Smooth muscle cell of bladder (primary cell): ENCODE data around the gene RPL36A. TPM values are rescaled to one million over a fixed set of nuclear protein-coding genes. Genes with fewer than 3 reads are reported as not detected.

Experiments used
- total RNA-seq: library from RNA; depleted of rRNA; stranded (reverse); fragments of >200 nt; gene quantifications from 2 replicates; pipeline ENCODE4 v1.2.3, GENCODE V29; 2014

The RPL36A gene
- total RNA-seq, result 507 and 859 TPM in 2 replicates

DNA sequence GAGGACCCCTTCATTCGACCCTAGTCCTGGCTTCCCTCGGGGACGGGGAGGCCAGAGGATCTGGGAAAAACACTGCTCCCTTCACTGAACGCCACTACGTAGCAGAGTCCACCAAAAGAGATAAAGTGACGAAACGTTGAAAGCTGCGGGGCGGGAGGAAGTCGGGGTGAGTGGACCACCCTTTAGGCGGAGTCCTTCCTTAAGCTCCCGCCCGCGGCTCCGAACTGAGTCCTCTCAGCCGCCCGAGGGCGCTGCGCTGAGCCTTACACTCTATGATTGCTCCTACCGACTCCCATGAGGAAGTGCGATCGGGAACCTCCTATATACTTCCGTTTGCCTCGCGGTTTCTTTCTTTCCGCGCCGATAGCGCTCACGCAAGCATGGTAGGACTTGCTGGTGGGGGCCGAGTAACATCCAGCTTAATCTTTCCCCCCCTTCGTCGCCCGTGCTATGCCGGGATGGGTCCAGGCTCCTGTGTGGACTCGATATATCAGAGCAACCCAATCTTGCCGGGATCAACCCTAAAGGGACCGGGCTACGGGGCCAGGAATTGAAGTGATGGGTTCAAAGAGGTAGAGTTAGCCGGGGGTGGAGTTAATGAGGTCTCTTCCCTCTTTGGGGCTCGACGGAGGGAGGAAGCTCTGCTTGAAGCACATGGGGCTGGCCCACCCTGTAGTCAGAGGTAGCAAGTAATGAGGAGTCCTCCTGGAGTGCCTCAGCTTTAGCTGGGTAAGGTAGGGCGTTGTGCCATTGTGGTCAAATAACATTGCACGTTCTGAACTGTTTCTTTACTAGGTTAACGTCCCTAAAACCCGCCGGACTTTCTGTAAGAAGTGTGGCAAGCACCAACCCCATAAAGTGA is at the start of gene RPL36A:
TSS of gene RPL36A (plus strand) at position 348 of the 862 bp plus-strand sequence. CDS start at position 381, 33 bp downstream.

DNA sequence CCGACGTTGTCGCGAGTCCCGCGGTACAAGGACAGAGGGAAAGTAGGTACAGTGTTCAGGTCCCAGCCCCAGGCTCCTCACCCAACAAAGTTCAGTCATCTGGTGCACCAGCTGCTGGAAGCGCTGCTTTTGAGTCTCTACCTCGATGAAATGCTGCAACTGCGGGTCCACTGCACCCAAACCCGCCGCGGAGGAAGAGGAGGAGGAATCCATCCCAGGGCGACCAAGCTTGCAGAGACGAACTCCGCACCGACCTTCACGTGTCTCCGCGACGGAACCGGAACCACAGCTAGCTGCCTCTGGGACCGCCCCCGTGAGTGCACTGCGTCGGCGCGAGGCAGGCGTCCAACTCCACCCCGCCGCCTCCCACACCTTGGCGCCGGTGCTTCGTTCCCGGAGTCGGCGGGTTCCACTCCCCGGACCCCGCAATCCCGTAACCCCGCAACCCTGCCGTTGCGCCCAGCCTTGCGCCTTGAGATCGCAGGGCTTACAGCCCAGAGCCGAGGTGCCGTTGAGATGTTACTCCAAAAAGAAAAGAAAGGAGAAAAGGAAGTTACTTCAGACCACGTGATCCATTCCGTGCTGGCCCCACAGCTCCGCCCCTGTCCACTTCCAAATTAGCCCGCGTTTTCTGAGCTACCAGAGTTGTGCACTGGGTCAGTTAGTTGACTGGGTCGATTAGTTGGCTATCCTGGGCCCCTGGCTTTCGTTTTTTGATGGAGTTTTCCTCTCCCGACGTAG is 42.2 kb upstream of the RPL36A start, which contains the start of gene TIMM8A:
TSS of gene TIMM8A (minus strand) at position 291 of the 741 bp plus-strand sequence. CDS start at position 213, 78 bp downstream.

GRCh38 chrX:101385795-101386541 is 4.8 kb upstream of the RPL36A start, which contains the start of gene BTK:
BTK (minus strand) TSS chrX:101386191; CDS start chrX:101375284, 10,907 bp downstream.

GRCh38 chrX:101407748-101408531 is 17.1 kb downstream of the RPL36A start, which contains the start of the genes GLA and HNRNPH2:
GLA (minus strand) TSS chrX:101407925; CDS start chrX:101407903, 22 bp downstream.
HNRNPH2 (plus strand) TSS chrX:101408222; CDS start chrX:101411989, 3,767 bp downstream.

Other genes starting within 250 kb of the RPL36A start
- 0.57 and 0.74 TPM in 2 replicates for gene DRP2, start 171.2 kb upstream of the RPL36A start, total RNA-seq
- 0.37 and 0.43 TPM in 2 replicates for gene TAF7L, start 99.7 kb upstream of the RPL36A start, total RNA-seq
- gene TIMM8A, start 42.3 kb upstream of the RPL36A start, total RNA-seq, result 2.1 and 2.6 TPM in 2 replicates
- not detected in 2 replicates for gene BTK, start 4.8 kb upstream of the RPL36A start, total RNA-seq
- gene GLA, start 16.9 kb downstream of the RPL36A start, total RNA-seq, result 23.6 and 25.3 TPM in 2 replicates
- 87.5 and 102 TPM in 2 replicates for gene HNRNPH2, start 17.2 kb downstream of the RPL36A start, total RNA-seq
- gene ARMCX4, start 94.4 kb downstream of the RPL36A start, total RNA-seq, result 4.1 and 4.8 TPM in 2 replicates
- gene ARMCX1, start 159.5 kb downstream of the RPL36A start, total RNA-seq, result 49.4 and 60.6 TPM in 2 replicates
- 25.2 and 29.9 TPM in 2 replicates for gene ARMCX6, start 227.0 kb downstream of the RPL36A start, total RNA-seq
- 61.2 and 90.8 TPM in 2 replicates for gene ARMCX3, start 232.1 kb downstream of the RPL36A start, total RNA-seq